HG02852 (cell line): ENCODE data around the gene STXBP2.

Experiments used
- ATAC-seq: cut with Tn5 transposase; IDR thresholded peaks from one replicate; pipeline ENCODE4 v1.9.1; 2021; ENCODE audit warnings: mild to moderate bottlenecking, moderate library complexity; ENCODE audit not compliant: unreplicated experiment

Gene STXBP2

DNA sequence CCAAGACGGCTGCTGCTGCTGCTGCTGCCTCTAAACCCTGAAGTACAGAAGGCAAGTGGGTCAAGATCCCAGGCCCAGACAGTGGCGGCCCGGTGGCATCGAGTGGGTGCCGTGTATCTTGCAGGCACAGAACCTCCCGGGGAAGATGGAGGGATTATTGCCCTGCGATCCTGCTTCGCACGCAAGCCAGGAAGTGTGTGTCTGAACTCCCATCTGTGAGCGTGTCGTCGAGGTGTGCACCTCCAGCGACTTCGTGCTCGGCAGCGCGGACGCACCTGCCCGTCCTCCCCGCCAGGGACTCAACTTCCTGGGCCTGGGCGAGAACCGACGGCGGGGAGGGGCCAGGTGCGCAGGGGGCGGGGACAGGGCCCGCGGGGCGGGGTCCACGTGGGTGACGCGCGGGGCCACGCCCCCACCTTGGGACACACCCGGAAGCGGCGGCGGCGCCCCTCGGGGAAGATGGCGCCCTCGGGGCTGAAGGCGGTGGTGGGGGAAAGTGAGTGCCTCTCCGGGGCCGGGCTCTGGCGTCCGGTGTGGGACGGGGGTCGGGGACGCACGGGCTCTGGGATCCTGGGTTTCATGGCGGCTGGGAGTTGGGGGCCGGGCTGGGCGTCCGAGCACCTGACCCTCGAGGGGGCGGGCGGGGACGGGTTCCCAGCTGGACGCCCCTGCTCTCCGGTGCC lies at the start of gene STXBP2:
TSS of gene STXBP2 (plus strand) at position 420 of the 683 bp plus-strand sequence. CDS start at position 460, 40 bp downstream.
- ATAC-seq, result no peak

DNA sequence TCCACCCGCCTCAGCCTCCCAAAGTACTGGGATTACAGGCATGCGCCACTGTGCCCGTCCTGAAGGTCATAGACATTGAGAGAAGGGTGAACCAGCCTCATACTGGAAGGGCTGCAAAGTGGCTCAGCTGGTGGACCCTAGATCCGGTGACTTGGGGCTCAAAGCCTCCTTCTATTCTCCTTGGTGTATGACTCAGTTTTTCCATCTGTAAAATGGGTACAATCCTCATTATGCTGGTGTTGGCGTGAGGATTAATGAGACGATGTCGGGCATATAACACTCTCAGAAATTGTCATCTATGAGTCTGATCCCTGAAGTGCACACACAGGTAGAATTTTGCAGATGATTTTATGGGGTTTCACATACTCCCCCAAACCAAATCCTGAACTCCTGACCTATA lies 47.1 kb upstream of the STXBP2 start:
- ATAC-seq, result no peak

GRCh38 chr19:7590256-7590655 lies 46.7 kb upstream of the STXBP2 start:
- no peak for ATAC-seq

GRCh38 chr19:7595466-7596133 lies 41.3 kb upstream of the STXBP2 start, which contains the start of gene CAMSAP3:
Gene CAMSAP3, plus strand, starts transcription at chr19:7595863. Its CDS starts 140 bp downstream, at chr19:7596003.
- no peak for ATAC-seq

GRCh38 chr19:7596211-7596937 lies 40.5 kb upstream of the STXBP2 start:
- ATAC-seq, result no peak

DNA sequence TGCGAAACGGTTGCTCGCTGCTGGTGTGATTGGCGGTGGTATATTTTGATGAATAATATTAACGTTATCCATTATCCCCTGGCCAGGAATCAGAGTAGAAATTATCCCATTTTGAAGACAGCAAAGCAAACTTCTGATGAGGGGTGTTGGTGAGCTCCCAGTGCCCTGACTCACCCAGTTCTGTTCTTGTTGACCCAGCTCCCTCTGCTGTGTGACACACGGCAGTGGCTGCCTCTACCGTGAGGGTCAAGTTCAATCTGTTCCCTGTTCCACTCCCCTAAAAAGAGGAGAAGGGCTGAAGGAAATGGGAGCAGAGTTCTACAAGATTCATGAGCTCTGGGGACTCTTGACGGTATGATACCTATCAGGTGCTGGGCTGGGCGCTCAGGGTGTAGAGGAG lies 39.2 kb upstream of the STXBP2 start:
- ATAC-seq, result no peak

GRCh38 chr19:7598180-7598579 lies 38.7 kb upstream of the STXBP2 start:
- ATAC-seq, result no peak

DNA sequence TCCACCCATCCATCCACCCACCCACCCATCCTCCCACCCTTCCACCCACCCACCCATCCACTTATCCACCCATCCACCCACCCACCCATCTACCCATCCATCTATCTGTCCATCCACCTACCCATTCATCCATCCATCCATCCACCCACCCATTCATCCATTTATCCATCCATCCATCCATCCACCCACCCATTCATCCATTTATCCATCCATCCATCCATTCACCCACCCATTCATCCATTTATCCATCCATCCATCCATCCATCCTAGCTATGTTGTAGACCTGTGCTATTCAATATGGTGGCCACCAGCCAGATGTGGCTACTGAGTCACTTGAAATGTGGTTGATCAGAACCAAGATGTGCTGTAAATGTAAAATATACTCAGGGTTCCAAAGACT lies 36.2 kb upstream of the STXBP2 start:
- no peak for ATAC-seq

- no peak for ATAC-seq
Observed at GRCh38 chr19:7602240-7602934, 34.5 kb upstream of the STXBP2 start.

GRCh38 chr19:7602935-7603497 lies 33.9 kb upstream of the STXBP2 start:
- ATAC-seq, result no peak

- no peak for ATAC-seq
Observed at GRCh38 chr19:7603919-7604318, 33.0 kb upstream of the STXBP2 start.

- ATAC-seq, result no peak
Observed at GRCh38 chr19:7605490-7606222, 31.3 kb upstream of the STXBP2 start.

- ATAC-seq, result no peak
Observed at GRCh38 chr19:7606289-7606688, 30.6 kb upstream of the STXBP2 start.

- no peak for ATAC-seq
Observed at GRCh38 chr19:7607212-7607873, 29.6 kb upstream of the STXBP2 start.

GRCh38 chr19:7607874-7608560 lies 28.9 kb upstream of the STXBP2 start:
- no peak for ATAC-seq

GRCh38 chr19:7610491-7611240 lies 26.2 kb upstream of the STXBP2 start:
- ATAC-seq, result no peak

GRCh38 chr19:7611541-7612279 lies 25.2 kb upstream of the STXBP2 start:
- ATAC-seq, result no peak
